ENCODE results near the gene CA9. TPM values are rescaled to one million over a fixed set of nuclear protein-coding genes. Genes with fewer than 3 reads are reported as not detected.

CA9 gene
- total RNA-seq, 1 donor from 2014 or later, result 0.27 TPM

- intact Hi-C loops (cut with micrococcal nuclease), result no loop called here
These were observed 21.5 kb upstream of the CA9 start for GRCh38 chr9:35651956-35652828.

- intact Hi-C loops (cut with micrococcal nuclease), result no loop called here
These were observed 20.9 kb upstream of the CA9 start for GRCh38 chr9:35652829-35653209.

DNA sequence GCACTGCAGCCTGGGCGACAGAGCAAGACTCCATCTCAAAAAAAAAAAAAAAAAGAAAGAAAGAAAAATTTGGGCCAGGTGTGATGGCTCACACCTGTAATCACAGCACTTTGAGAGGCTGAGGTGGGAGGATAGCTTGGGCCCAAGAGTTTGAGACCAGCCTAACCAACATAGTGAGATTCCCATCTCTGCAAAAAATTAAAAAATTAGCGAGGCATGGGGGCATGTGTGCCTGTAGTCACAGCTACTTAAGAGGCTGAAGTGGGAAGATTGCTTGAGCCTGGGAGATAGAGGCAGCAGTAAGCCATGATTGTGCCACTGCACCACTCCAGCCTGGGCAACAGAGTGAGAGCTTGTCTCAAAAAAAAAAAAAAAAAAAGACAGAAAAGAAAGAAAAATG lies 20.1 kb upstream of the CA9 start:
- intact Hi-C loops (cut with micrococcal nuclease), result no loop called here

DNA sequence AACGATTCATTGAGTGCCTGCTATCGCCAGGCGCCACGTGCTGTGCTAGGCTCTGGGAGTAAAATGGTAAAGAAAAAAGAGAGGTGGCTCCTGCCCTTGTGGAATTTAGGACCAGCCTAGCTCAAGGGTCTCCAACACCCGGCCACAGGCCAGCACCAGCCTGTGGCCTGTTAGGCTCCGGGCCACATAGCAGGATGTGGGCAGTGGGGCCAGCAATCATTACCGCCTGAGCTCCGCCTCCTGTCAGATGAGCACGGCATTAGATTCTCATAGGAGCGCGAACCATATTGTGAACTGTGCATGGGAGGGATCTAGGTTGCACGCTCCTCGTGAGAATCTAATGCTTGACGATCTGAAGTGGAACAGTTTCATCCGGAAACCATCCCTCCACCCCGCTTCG lies 17.4 kb upstream of the CA9 start:
- intact Hi-C loops (cut with micrococcal nuclease), result loop anchor here (5.0 kb wide), 1 partner anchor 539 kb away; the partner anchor contains the start of gene ATOSB

DNA sequence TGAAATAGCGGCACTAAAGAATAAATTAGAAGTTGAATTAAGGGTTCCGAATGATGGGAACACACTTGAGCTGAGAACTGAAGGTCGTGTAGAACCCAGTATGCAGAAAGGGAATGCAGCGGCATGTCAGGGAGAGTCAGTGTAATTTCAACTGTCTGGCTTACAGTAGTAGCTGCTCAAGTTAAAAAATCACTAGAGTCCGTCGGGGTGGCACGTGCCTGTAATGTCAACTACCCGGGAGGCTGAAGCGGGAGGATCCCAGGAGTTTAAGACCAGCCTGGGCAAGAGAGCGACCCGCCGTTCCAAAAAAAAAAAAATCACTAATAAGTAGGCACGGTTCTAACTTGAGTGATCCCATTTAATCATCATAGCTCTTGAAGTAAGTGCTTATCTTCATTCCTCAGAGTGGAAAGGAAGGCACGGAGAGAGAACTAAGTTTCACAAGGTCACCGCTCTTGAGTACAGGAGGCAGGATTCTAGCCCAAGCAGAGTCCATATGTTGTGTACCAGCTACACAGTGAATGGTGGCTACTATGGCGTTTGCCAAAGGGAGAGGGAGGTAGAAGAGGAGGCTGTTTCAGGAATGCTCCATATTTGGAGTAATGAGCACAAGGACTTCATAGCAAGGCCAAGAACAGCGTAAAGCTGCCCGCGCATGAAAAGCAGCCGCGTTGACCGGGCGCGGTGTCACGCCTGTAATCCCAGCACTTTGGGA lies 16.7 kb upstream of the CA9 start:
- intact Hi-C loops (cut with micrococcal nuclease), result loop anchor here (1.0 to 5.0 kb wide), 2 partner anchors 8 to 540 kb away; partner anchors contain the start of gene ATOSB

GRCh38 chr9:35657546-35658136 lies 16.1 kb upstream of the CA9 start, which contains the start of gene RMRP:
RMRP (minus strand) TSS chr9:35658019.
- intact Hi-C loops (cut with micrococcal nuclease), result loop anchor here (1.0 to 5.0 kb wide), 5 partner anchors 8 to 540 kb away; partner anchors contain the start of genes ATOSB, CREB3 and TLN1

DNA sequence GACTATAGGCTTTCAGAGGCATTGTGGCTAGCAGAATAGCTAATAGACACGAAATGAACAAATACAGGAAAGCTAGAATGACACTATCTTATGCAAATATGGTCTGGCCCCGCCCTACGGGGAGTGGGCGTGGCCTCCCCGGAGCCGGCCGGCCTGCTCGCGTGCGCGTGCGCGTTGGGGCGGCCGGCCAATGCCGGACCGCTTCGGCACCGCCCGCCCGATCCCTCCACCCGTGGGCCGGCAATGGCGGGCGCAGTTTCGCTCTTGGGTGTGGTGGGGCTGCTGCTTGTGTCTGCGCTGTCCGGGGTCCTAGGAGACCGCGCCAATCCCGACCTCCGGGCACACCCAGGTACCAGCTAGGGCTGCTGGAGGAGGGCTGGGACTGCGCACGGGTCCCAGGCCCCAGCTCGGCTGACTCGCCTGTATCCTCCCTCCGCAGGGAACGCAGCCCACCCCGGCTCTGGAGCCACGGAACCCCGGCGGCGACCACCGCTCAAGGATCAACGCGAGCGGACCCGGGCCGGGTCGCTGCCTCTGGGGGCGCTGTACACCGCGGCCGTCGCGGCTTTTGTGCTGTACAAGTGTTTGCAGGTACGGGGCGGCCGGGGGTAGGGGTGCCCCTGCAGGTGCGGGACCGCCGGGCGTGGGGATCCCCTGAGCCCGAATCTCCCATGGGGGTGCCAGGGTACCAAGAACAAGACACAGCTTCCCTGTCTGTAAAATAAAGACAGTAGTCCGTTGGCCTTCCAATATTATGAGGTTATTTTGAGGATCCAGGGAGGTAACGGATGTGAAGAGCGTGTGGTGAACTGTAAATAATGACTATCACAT lies 15.4 kb upstream of the CA9 start, which contains the start of gene CCDC107:
Gene CCDC107, plus strand, starts transcription at position 156 of the 831 bp plus-strand sequence. Its CDS starts 88 bp downstream, at position 244.
- intact Hi-C loops (cut with micrococcal nuclease), result loop anchor here (1.0 to 5.0 kb wide), 4 partner anchors 38 to 541 kb away; partner anchors contain the start of genes ATOSB, CREB3 and TLN1

- intact Hi-C loops (cut with micrococcal nuclease), result loop anchor here (1.0 to 5.0 kb wide), 4 partner anchors 38 to 542 kb away; partner anchors contain the start of genes ATOSB, CREB3 and TLN1
These were observed 14.8 kb upstream of the CA9 start for GRCh38 chr9:35658968-35659220.

DNA sequence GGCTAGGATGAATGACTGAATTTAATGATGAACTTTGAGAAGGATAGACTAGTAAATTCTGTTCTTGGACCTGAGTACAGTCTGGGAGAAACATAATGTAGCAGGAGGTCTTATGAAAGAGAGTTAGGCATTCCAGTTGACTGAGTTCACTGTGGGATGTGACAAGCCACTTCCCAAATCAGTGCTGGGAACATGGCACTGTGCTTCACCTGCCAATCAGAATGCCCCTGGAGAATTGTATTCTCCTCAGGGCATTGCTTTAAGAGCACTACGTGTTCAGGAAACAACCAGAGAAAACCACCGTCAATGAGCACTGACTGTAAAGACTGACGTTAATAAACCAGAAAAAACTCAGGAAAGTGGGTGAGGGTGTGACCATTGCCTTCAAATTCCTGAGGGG lies 14.4 kb upstream of the CA9 start:
- intact Hi-C loops (cut with micrococcal nuclease), result loop anchor here (2.0 to 5.0 kb wide), 2 partner anchors 37 to 542 kb away; partner anchors contain the start of gene ATOSB

DNA sequence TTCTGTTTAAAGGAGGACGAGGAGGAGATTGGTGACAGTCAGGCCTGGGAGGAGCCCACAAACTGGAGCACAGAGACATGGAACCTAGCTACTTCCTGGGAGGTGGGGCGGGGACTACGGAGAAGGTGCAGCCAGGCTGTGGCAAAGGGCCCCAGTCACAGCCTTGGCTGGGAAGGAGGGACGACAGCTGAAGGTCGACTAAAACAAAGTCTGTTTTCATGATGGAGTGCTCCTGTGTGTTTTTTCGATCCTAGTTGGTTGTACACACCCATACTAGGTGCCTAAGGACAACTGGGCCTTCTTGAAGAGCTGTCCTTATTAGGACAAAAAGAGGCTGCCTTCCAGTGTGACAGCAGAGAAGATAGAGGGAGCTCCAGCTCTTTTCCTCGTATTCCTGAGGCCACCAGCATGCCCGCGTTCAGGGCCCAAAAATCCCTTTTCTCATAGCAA lies 12.7 kb upstream of the CA9 start:
- intact Hi-C loops (cut with micrococcal nuclease), result no loop called here

DNA sequence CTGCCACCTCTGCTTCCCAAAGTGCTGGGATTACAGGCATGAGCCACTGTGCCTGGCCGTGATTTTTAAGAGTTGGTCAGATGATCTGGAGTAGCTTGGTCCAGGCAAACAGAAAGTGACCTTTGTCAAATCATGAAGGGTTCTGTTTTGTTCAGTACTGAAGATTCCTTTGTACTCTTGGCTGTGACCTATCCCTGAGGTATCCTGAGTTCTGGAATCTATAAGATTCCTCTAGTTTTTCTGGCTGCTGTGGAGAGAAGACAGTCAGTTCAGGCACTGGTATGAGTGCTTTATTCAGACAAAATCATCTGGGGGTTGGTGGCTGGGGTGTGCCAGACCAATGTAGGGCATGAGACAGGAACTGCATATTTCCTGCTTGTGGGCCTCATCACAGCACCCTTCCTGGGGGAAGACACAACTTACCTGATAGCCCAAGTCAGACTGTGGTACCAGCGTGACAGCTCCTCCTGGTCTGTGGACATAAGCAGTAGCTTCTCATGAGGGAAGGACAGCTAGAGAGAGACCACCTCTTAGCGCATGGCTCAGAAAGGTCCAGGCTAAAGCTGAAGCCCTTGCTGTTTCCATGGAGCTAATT lies 11.9 kb upstream of the CA9 start:
- intact Hi-C loops (cut with micrococcal nuclease), result no loop called here

- intact Hi-C loops (cut with micrococcal nuclease), result no loop called here
These were observed 11.3 kb upstream of the CA9 start for GRCh38 chr9:35662437-35662836.

GRCh38 chr9:35664531-35665470 lies 8.9 kb upstream of the CA9 start, which contains the start of gene ARHGEF39:
ARHGEF39 (minus strand) TSS chr9:35665195; CDS start chr9:35665169, 26 bp downstream.
- intact Hi-C loops (cut with micrococcal nuclease), result no loop called here

GRCh38 chr9:35665471-35665818 lies 8.3 kb upstream of the CA9 start:
- intact Hi-C loops (cut with micrococcal nuclease), result no loop called here

- intact Hi-C loops (cut with micrococcal nuclease), result no loop called here
These were observed 7.7 kb upstream of the CA9 start for GRCh38 chr9:35666045-35666444.

GRCh38 chr9:35666549-35666948 lies 7.2 kb upstream of the CA9 start:
- intact Hi-C loops (cut with micrococcal nuclease), result no loop called here

DNA sequence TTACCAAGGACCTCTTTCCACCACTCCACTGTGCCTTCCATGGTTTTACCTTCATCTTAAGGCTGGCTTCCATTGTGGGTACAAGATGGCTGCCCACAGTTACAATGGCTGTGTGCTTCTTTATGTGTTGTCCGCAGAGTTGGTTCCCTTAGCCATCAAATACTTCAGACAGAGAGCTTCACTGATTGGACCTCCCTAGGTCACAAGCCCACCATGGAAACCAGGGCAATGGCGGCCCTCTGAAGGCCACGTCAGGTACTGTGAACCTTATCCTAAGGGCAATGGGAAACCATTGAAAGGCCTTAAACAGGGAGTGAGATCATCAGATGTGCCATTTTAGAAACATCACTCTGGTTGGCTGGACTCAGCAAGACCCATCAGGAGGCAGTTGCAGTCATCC lies 5.8 kb upstream of the CA9 start:
- intact Hi-C loops (cut with micrococcal nuclease), result no loop called here

DNA sequence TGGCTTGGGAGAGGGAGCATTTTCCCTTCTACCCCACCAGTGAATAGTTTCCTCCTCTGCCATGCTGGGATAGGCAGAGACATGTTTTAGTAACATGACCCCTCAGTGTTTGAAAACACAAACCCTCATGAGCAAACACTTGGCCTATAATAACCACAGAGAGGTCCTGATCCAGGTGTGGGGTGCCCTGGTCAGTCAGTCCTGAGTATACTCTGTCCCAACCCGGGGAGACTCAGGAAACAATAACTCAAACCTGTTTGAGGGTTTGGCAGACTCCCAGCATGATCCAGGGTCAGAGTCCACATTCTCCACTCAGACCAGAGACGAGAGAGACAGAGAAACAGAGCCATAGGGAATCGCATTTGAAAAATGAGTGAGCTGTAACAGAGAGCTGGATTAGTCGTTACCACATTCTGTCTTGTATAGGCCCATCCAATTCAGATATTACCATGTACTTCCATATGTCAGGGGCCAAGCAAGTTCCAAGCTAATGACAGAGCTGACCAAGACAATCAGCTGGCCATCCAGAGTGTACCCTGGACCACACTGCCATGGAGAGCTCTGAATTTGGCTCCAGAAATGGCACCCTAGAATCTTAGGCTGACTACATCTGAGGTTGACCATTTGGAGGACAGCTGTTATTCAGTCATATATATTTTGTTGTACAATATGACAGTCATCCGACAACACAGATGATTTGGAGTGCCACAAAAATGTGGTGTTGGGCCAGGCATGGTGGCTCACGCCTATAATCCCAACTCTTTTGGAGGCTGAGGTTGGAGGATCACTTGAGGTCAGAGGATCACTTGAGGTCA lies 4.2 kb upstream of the CA9 start:
- intact Hi-C loops (cut with micrococcal nuclease), result no loop called here

DNA sequence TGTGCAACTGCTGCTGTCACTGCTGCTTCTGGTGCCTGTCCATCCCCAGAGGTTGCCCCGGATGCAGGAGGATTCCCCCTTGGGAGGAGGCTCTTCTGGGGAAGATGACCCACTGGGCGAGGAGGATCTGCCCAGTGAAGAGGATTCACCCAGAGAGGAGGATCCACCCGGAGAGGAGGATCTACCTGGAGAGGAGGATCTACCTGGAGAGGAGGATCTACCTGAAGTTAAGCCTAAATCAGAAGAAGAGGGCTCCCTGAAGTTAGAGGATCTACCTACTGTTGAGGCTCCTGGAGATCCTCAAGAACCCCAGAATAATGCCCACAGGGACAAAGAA lies 265 bp downstream of the CA9 start:
- intact Hi-C loops (cut with micrococcal nuclease), result no loop called here
